ENCODE data around the gene CR2. TPM values are rescaled to one million over a fixed set of nuclear protein-coding genes. Genes with fewer than 3 reads are reported as not detected.

Gene CR2
- total RNA-seq, 3 donors from 2014 or later = 0.10 to 0.38 TPM; not detected in 1

DNA sequence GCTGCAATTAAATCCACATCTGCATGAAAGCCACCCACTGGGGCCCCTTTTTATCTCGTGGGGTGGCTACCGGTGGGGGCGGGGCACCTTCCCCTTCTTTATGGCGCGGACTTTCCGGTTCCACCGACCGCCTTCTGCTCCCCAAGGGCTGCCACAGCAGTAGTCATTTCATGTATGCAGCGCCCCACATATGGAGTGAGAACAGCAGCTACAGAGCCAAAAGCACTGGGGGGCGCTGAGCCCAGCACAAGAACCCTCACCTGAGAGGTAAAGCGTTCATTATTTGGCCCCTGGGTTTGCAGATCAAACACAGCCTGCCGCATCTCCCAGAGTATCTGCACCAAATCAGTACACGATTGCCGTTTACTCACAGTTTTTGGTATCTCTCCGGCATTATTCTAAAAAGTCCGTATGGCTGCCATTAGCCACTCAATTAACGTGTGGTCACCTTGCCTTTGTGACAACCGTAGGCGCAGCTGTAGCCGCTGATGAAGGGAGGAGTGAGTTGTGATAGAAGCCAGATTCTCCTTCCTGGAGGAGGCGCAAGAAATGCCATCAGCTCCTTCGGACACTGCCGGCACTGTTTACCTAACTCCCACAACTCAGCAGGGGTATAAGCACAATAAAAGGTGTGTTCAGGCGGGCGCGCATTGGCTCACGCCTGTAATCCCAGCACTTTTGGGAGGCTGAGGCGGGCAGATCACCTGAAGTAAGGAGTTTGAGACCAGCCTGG lies 30.4 kb upstream of the CR2 start:
- no peaks in the 10 kb centered on the region for H3K9me3 ChIP-seq
- TF ChIP-seq, protein P1, sequence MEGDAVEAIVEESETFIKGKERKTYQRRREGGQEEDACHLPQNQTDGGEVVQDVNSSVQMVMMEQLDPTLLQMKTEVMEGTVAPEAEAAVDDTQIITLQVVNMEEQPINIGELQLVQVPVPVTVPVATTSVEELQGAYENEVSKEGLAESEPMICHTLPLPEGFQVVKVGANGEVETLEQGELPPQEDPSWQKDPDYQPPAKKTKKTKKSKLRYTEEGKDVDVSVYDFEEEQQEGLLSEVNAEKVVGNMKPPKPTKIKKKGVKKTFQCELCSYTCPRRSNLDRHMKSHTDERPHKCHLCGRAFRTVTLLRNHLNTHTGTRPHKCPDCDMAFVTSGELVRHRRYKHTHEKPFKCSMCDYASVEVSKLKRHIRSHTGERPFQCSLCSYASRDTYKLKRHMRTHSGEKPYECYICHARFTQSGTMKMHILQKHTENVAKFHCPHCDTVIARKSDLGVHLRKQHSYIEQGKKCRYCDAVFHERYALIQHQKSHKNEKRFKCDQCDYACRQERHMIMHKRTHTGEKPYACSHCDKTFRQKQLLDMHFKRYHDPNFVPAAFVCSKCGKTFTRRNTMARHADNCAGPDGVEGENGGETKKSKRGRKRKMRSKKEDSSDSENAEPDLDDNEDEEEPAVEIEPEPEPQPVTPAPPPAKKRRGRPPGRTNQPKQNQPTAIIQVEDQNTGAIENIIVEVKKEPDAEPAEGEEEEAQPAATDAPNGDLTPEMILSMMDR (IDR thresholded peaks at IDR 0.05) = no peak
- H3K4me3 ChIP-seq = no peak overlapping the region
- H3K36me3 ChIP-seq (ENCODE audit: low read depth) = no peaks in the 10 kb centered on the region
- DNase-seq (no peak), ATAC-seq (peak; percentile 50)
- peaks cover 4% of the 10 kb centered on the region for H3K4me1 ChIP-seq (ENCODE audit: low read depth)
- intact Hi-C loops (cut with DNase I, micrococcal nuclease) = no loop called here

DNA sequence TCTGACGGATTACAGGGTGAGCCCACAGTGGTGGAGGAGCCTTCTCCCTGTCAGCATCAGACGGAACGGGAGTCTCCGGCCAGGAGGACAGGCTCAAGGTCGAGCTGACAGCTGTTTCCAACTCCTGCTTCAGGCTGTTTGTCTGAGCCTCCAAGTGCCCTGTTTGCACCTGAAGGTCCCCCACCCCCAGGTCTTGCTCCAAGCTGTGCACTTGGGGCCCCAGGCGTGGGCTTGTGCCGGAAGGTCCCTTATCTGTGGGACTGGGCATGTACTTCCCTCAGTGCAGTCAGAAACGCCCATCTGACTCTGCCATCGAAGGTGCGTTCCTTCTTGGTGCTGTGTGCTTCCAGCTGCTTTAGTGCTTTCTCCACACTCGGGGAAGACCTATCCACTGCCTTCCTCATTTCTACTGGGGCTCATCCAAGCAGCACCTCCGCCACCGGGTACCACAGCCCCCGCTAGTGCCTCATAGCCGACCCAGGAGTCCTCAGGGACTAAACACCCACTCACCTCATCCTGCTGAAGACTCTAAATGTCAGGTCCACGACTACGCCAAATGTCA lies 29.5 kb upstream of the CR2 start:
- no peak overlapping the region for H3K4me3 ChIP-seq
- TF ChIP-seq, protein P1 (IDR thresholded peaks at IDR 0.05) = no peak
- peak; percentile 71 for ATAC-seq
- no peaks in the 10 kb centered on the region for H3K36me3 ChIP-seq (ENCODE audit: low read depth)
- peak in 1 of 3 donors; percentile 27 for DNase-seq
- no peaks in the 10 kb centered on the region for H3K9me3 ChIP-seq
- intact Hi-C loops (cut with DNase I, micrococcal nuclease) = no loop called here
- peaks cover 4% of the 10 kb centered on the region for H3K4me1 ChIP-seq (ENCODE audit: low read depth)

DNA sequence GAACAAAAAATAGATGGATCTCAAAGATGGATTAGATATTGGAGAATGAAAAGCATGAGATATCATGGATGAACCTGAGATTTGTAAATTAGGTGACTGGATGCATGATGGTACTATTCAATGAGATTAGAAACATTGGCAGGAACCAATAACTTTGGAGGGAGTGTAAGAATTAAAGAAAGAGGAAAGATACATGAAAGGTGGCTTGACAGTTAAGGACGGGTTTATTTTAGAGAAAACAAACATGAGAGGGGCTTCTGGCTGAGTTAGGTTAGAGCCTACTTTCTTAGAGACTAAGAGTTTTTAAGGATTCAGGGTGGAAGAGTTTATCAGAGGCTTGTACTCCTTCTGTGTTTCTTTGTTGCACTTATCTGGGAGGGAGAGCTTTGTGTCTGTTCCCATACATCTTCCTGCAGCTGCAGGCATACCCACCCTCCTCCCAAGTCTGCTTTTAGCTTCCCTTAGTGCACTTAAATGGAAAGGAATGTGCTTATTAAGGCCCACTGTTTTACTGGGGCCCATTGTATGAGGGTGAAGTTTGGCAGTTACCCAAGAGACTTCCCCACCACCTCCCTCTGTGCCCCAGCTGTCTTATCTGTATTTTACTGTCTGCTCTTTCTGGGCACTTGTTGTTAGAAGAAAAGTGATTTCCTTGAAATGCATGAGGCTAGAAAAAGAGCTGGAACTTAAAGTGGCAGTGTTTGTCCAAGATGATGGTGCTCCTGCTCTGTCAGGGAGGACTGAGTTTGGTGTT lies 26.1 kb upstream of the CR2 start:
- ATAC-seq = no peak
- no peaks in the 10 kb centered on the region for H3K36me3 ChIP-seq (ENCODE audit: low read depth)
- TF ChIP-seq, protein P1 (IDR thresholded peaks at IDR 0.05) = no peak
- intact Hi-C loops (cut with DNase I, micrococcal nuclease) = no loop called here
- no peak for DNase-seq
- H3K4me3 ChIP-seq = no peak overlapping the region
- peaks cover 4% of the 10 kb centered on the region for H3K4me1 ChIP-seq (ENCODE audit: low read depth)
- H3K9me3 ChIP-seq = no peaks in the 10 kb centered on the region

DNA sequence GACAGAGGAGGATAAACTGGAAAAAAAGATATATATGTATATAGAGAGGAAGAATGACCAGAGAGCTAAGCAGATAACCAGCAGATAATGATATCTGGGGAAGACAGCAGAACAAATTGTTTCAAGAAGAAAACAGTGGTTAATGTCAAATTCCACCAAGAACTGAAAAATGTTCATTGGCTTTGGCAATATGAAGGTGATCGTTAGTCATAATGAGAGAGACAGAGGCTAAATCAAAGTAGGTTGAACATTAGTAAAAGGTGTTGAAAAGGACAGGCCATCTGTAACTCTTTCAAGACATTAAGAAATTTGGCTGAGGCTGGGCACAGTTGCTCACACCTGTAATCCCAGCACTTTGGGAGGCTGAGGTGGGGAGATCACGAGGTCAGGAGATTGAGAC lies 25.3 kb upstream of the CR2 start:
- no peak overlapping the region for H3K4me3 ChIP-seq
- H3K9me3 ChIP-seq = no peaks in the 10 kb centered on the region
- no peak for DNase-seq
- TF ChIP-seq, protein P1 (IDR thresholded peaks at IDR 0.05) = no peak
- H3K36me3 ChIP-seq (ENCODE audit: low read depth) = no peaks in the 10 kb centered on the region
- peaks cover under 1% of the 10 kb centered on the region for H3K4me1 ChIP-seq (ENCODE audit: low read depth)
- ATAC-seq = no peak
- intact Hi-C loops (cut with DNase I, micrococcal nuclease) = no loop called here

DNA sequence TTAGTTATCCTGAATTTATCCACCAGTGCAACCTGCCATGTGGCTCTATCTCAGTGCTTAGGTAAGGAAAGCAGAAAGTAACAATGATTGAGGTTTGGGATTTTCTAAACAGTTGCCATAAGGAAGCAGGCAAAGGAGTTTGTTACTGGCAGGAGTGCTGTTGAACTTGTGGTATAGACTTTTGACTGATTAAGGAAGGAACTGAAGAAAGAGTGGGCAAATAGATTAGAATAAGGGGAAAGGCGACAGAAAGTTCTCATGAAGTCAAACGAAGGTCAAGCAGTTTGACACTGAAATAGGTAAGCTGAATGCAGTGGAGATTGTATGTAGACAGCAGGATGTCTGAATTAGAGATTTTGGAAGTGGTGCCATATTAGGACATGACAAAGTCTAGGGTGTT lies 24.2 kb upstream of the CR2 start:
- Histone ChIP-seq H3K36me3 (ENCODE audit: low read depth) (no peaks in the 10 kb centered on the region), H3K9me3 (no peaks in the 10 kb centered on the region), H3K4me3 (no peak overlapping the region), H3K4me1 (ENCODE audit: low read depth) (no peaks in the 10 kb centered on the region)
- no peak for ATAC-seq
- TF ChIP-seq, protein P1 (IDR thresholded peaks at IDR 0.05) = no peak
- intact Hi-C loops (cut with DNase I, micrococcal nuclease) = no loop called here
- DNase-seq = no peak

Data from mucosa of descending colon (tissue), 3 donors.